Measurements from ENCODE around the gene SUMF2.
"Not testable (repeated sequence)": the region's sequence is repeated elsewhere in the genome, so short reads cannot be mapped to it uniquely, and the experiment has no call there.

SUMF2 gene

DNA sequence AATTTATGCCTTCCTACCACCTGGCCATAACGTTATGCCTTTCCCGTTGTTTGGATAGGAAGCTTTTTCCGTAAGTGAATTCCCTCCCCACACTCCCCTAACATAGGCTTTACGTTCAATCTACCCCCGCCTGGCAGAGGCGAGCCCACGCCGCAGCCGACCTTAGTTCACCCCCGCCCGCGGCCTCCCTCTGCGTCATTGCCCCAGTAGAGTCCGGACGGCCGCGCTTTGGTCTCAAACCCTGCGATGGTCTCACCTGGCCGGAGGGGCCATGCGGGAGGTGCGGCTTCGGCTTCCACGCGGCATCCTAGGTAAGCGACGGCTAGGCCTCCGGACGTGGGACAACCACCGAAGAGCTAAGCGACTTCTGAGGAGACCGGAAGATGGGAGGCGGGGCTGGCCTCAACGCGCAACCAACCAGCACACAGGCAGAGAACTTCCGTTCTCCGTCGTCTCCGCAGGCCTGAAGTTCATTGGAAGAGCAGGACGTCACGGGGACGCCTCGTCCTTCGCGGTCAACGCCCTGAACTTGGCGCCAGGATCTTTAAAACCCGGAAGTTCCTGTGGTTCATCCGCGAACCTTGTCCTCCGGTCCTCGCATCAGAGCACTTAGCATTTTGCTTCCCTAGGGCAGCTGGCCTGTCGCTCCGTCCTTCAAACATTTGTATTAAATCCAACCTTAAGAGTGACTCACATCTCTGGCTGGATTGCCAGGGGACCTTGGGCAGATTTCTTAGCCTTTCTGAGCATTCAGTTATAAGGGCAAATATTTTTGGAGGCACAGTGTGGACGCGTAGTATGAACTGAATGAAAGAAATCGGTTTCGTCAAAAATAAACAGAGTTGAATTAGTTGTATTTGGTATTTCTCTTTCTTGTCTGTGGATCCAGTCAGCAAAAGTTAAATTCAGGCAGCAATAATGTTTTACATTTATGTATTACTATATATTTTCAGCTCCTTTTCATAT, 42.3 kb downstream of the SUMF2 start, which contains the start of gene CHCHD2:
Gene CHCHD2, minus strand, starts transcription at position 369 of the 966 bp plus-strand sequence. Its CDS starts 63 bp downstream, at position 306.
- peak; percentile 79 to 84 for DNase-seq (ENCODE audit: low read depth in 2 of 2)

DNA sequence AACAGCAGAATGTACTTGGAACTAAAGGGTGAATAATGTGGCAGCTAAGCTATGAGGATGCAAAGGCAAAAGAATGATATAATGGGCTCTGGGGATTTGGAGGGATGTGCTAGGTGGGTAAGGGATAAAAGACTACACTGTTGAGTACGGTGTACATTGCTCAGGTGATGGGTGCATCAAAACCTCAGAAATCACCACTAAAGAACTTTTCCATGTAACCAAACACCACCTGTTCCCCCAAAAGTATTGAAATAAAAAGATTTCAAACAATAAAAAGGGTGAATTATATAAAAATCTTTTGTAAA, 43.8 kb downstream of the SUMF2 start:
- no peak for DNase-seq (ENCODE audit: low read depth in 2 of 2)

DNA sequence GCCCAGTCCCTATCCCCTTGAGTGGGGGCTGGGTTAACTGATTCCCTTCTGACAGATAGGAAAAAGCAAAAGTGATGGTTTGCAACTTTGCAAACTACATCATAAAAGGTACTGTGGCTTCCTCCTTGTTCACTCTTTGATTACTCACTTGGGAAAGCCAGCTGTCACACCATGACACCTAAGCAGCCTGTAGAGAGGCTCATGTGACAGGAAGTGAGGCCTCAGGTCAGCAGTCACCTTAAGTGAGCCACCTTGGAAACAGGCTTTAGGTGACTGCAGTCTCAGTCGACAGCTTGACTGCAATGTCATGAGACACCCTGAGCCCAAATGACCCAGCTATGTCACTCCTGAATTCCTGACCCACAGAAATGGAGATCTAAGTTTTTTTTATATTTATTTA, 46.5 kb downstream of the SUMF2 start:
- DNase-seq (ENCODE audit: low read depth in 2 of 2) = no peak

DNA sequence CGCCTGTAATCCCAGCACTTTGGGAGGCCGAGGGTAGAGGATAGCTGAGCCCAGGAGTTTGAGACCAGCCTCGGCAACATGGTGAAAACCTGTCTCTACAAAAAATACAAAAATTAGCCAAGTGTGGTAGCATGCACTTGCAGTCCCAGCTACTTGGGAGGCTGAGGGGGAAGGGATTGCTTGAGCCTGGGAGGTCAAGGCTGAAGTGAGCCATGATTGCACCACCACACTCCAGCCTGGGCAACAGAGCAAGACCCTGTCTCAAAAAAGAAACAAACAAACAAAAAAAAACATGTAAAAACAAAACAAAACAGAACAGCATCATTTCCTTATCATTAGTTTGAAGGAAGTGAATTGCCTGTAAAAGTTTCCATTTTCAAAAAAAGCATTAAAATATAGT, 48.2 kb downstream of the SUMF2 start:
- DNase-seq (ENCODE audit: low read depth in 2 of 2) = not testable (repeated sequence)

DNA sequence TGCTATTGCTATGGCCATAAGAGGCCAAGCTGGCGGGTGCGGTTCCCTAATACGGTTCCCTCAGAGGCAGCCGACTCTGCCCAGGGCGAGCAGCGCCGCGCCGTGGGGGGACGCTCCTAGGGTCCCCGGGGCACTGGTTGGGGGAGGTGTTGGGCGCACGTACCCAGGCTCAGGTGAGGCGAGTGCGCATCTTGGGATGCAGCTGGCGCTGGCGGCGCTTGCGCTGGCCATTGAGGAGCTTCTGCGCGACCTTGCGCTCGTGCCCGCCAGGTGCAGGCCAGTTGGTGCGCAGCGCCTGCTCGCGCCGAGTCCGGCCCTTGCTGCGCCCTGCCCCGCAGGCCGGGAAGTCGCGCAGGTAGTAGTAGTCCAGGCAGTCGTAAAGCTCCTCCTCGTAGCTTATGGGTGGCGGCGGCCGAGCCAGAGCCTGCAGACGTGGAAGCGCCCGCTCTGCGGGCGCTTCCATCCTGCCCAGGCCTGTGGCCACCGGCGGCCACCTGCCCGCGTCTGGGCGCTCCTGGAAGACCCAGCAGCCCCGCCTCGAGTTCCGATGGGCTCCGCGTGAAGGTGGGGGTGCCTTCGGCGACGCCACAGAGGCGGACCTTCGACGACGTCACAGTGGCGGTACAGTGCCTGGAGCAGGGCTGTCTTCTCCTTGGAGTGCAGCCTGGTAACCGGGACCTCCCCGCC, 51.9 kb downstream of the SUMF2 start, which contains the start of gene NUPR2:
Gene NUPR2, minus strand, starts transcription at position 566 of the 687 bp plus-strand sequence. Its CDS starts 103 bp downstream, at position 463.
- no peak for DNase-seq (ENCODE audit: low read depth in 2 of 2)

DNA sequence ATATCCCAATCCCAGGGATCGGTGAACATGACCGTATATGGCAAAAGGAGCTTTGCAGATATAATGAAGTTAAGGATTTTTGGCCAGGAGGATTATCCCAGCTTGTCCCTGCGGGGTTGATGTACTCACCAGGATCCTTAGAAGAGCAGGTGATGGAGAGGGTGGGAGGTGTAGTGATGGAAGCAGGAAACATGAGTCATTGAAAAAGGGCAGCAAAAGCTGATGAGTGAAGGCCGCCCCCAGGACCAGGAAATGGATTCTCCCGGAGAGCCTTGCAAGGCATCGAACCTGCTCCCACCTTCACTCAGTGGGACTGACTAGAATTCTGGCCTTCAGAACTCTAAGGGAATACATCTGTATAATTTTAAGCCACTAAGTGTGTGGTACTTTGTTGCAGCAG, 57.4 kb downstream of the SUMF2 start:
- DNase-seq (ENCODE audit: low read depth in 2 of 2) = no peak

GRCh38 chr7:56124981-56125380, 60.9 kb downstream of the SUMF2 start:
- DNase-seq (ENCODE audit: low read depth in 2 of 2) = no peak

- DNase-seq (ENCODE audit: low read depth in 2 of 2) = no peak
Measured at GRCh38 chr7:56125831-56126230, 61.7 kb downstream of the SUMF2 start.

DNA sequence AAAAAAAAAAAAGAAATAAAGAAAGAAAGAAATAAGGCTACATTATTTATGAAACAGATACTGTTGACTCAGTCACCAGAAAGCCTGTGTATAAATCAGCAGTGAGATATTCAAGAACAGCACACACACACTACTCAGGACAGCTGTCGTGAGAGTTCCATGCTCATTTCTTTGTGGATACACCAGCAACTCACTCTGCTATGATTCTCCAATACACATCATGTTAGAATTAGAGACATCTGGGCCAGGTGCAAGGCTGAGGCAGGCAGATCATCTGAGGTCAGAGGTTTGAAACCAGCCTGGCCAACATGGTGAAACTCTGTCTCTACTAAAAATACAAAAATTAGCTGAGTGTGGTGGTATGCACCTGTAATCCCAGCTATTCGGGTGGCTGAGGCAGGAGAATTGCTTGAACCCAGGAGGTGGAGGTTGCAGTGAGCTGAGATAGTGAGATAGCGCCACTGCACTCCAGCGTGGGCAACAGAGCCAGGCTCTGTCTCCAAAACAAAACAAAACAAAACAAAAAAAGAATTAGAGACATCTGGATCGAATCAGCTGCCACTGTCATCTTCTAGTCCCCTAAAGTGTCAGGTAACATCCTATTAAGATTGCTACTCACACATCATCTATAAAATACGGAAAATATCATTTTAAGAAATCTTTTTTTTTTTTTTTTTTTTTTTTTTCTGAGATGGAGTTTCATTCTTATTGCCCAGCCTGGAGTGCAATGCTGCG, 63.3 kb downstream of the SUMF2 start:
- DNase-seq (ENCODE audit: low read depth in 2 of 2) = no peak
